MCF 10A (cell line): ENCODE results near the gene EHD2. TPM values are rescaled to one million over a fixed set of nuclear protein-coding genes. Genes with fewer than 3 reads are reported as not detected.

Experiments used
- BruUV-seq: library from RNA; stranded (reverse); fragments of 400-500 nt; replicated peaks from 2 replicates; lab custom pipeline; 2021; lab: Mats Ljungman, UMichigan
- CTCF ChIA-PET: fragments of 300-600 bp; sonication (Branson Sonifier 250); formaldehyde crosslinking; extraction: SDS; loops from one replicate; lab custom pipeline; 2021; ENCODE audit warnings: antibody characterized with exemption, inconsistent platforms; lab: Yijun Ruan, JAX
- POLR2A ChIA-PET: fragments of 300-600, 350-650 bp; sonication (Branson Sonifier 250); formaldehyde crosslinking; extraction: SDS; loops from one replicate; lab custom pipeline; 2020; ENCODE audit warnings: antibody characterized with exemption, inconsistent platforms; lab: Yijun Ruan, JAX
- DNase-seq: peaks from one replicate; pipeline ENCODE4 v3.0.0-alpha.2; 2018; ENCODE audit not compliant: unreplicated experiment
- H3K27ac Mint-ChIP-seq: one replicate; pipeline ENCODE4 v1.8.0; 2022; ENCODE audit warnings: mild to moderate bottlenecking, low read depth, mixed read lengths; ENCODE audit not compliant: unreplicated experiment
- H3K27me3 Mint-ChIP-seq: one replicate; pipeline ENCODE4 v1.8.0; 2022; ENCODE audit warnings: mixed read lengths; ENCODE audit not compliant: insufficient read depth, unreplicated experiment
- H3K36me3 Mint-ChIP-seq: one replicate; pipeline ENCODE4 v1.8.0; 2022; ENCODE audit warnings: mild to moderate bottlenecking, moderate library complexity, mixed read lengths; ENCODE audit not compliant: insufficient read depth, unreplicated experiment
- H3K4me1 Mint-ChIP-seq: one replicate; pipeline ENCODE4 v1.8.0; 2022; ENCODE audit warnings: mixed read lengths; ENCODE audit not compliant: insufficient read depth, unreplicated experiment
- H3K4me3 Mint-ChIP-seq: one replicate; pipeline ENCODE4 v1.8.0; 2022; ENCODE audit warnings: mild to moderate bottlenecking, moderate library complexity, mixed read lengths; ENCODE audit not compliant: unreplicated experiment
- H3K9me3 Mint-ChIP-seq: one replicate; pipeline ENCODE4 v1.8.0; 2022; ENCODE audit warnings: mixed read lengths; ENCODE audit not compliant: unreplicated experiment
- intact Hi-C: fragments of 100-400 bp; cut with micrococcal nuclease; formaldehyde crosslinking; loops from 2 replicates; pipeline ENCODE4 v1.14.1; 2022
- total RNA-seq: library from RNA; stranded (reverse); gene quantifications from 2 replicates; pipeline ENCODE4 v1.2.3, GENCODE V29; 2022
- TF ChIP-seq, protein P1 (sequence below): fragments of 200-600 bp; IDR thresholded peaks from one replicate; pipeline ENCODE4 v1.8.0; 2022; ENCODE audit warnings: antibody characterized with exemption, mild to moderate bottlenecking; ENCODE audit not compliant: unreplicated experiment

Gene EHD2
- total RNA-seq, 1 experiment from 2014 or later = 88.8 TPM

DNA sequence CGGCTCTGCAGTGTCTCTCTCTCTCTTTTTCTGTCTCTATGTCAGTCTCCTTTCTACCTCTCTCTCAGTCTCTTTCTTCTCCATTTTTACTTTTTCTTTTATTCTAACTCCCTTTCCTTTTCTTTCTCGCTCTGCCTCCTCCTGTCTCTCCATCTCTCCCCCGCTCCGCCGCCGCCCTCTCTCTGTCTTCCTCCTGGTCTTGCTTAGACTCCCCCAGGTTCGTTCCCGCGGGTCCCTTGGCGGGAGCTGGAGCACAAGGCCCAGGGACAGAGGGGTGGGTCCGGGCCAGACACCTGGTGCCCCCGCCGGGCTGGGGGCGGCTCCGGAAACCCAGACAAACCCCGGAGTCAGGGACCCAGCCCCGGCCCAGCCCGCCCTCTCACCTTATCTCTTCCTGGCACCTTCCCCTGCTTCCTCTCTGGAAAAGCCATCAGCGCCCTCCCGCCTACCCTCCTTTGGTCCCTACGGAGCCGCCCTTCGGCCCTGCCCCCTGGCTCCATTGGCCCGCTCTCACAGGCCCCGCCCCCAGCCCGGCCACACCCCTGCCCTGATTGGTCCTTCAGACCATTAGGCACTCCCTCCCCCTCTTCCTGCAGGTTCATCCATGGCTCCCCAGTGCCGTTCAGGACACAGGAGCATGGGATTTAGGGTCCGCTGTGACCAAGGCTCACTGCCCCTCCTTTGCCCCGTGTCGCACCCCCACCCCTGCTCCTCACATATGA is 16.7 kb downstream of the EHD2 start:
- BruUV-seq = TSS peak; percentile 77
- TF ChIP-seq, protein P1, sequence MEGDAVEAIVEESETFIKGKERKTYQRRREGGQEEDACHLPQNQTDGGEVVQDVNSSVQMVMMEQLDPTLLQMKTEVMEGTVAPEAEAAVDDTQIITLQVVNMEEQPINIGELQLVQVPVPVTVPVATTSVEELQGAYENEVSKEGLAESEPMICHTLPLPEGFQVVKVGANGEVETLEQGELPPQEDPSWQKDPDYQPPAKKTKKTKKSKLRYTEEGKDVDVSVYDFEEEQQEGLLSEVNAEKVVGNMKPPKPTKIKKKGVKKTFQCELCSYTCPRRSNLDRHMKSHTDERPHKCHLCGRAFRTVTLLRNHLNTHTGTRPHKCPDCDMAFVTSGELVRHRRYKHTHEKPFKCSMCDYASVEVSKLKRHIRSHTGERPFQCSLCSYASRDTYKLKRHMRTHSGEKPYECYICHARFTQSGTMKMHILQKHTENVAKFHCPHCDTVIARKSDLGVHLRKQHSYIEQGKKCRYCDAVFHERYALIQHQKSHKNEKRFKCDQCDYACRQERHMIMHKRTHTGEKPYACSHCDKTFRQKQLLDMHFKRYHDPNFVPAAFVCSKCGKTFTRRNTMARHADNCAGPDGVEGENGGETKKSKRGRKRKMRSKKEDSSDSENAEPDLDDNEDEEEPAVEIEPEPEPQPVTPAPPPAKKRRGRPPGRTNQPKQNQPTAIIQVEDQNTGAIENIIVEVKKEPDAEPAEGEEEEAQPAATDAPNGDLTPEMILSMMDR = no peak
- Mint-ChIP-seq H3K4me3 (peak overlapping the region; percentile 76), H3K27me3 (no peaks in the 10 kb centered on the region), H3K9me3 (no peaks in the 10 kb centered on the region), H3K36me3 (peaks cover 84% of the 10 kb centered on the region), H3K27ac (peak overlapping the region; percentile 83), H3K4me1 (peaks cover 45% of the 10 kb centered on the region)
- DNase-seq = peak; percentile 76
- POLR2A ChIA-PET = interaction anchor here (1.0 to 11.9 kb wide), 6 partner anchors 12 to 246 kb away, joined by 3 to 207 read pairs (median 16); partner anchors contain the start of genes EHD2, KPTN, NOP53 and SELENOW
- CTCF ChIA-PET = interaction anchor here (1.1 kb wide), 1 partner anchor 293 kb away, joined by 3 read pairs; no protein-coding TSS in a partner anchor
- intact Hi-C loops = loop anchor here (1.0 to 2.0 kb wide), 2 partner anchors 11 to 13 kb away; no protein-coding TSS in a partner anchor

- BruUV-seq = no TSS peak
- POLR2A ChIA-PET = interaction anchor here (1.0 to 11.9 kb wide), 6 partner anchors 11 to 247 kb away, joined by 3 to 207 read pairs (median 16); partner anchors contain the start of genes EHD2, KPTN, NOP53 and SELENOW
- H3K36me3 Mint-ChIP-seq = peaks cover 89% of the 10 kb centered on the region
- no peak for DNase-seq
- TF ChIP-seq, protein P1 = no peak
- H3K27me3 Mint-ChIP-seq = no peaks in the 10 kb centered on the region
- H3K4me1 Mint-ChIP-seq = peaks cover 40% of the 10 kb centered on the region
- H3K27ac Mint-ChIP-seq = peak overlapping the region; percentile 83
- no peaks in the 10 kb centered on the region for H3K9me3 Mint-ChIP-seq
- intact Hi-C loops = no loop called here
- peak overlapping the region; percentile 76 for H3K4me3 Mint-ChIP-seq
- CTCF ChIA-PET = interaction anchor here (1.1 kb wide), 1 partner anchor 294 kb away, joined by 3 read pairs; no protein-coding TSS in a partner anchor
These were observed 17.3 kb downstream of the EHD2 start for GRCh38 chr19:47730521-47730889.

- DNase-seq = no peak
- H3K36me3 Mint-ChIP-seq = peaks cover 90% of the 10 kb centered on the region
- ChIA-PET POLR2A (interaction anchor here (4.5 to 11.9 kb wide), 3 partner anchors 11 to 16 kb away, joined by 29 to 207 read pairs (median 34); partner anchors contain the start of genes EHD2 and NOP53), CTCF (interaction anchor here (1.1 kb wide), 1 partner anchor 294 kb away, joined by 3 read pairs; no protein-coding TSS in a partner anchor)
- H3K4me1 Mint-ChIP-seq = peaks cover 36% of the 10 kb centered on the region
- peak overlapping the region; percentile 83 for H3K27ac Mint-ChIP-seq
- no peak overlapping the region for H3K4me3 Mint-ChIP-seq
- TF ChIP-seq, protein P1 = no peak
- intact Hi-C loops = no loop called here
- no TSS peak for BruUV-seq
- H3K9me3 Mint-ChIP-seq = no peaks in the 10 kb centered on the region
- H3K27me3 Mint-ChIP-seq = no peaks in the 10 kb centered on the region
These were observed 17.7 kb downstream of the EHD2 start for GRCh38 chr19:47730910-47731309.

- no peak overlapping the region for H3K4me3 Mint-ChIP-seq
These were observed 21.9 kb downstream of the EHD2 start for GRCh38 chr19:47735131-47735530.

More at GRCh38 chr19:47735131-47735530, 21.9 kb downstream of the EHD2 start:
- no peaks in the 10 kb centered on the region for H3K9me3 Mint-ChIP-seq
- intact Hi-C loops = no loop called here
- H3K27ac Mint-ChIP-seq = no peak overlapping the region
- ChIA-PET CTCF (interaction anchor here (0.6 to 2.0 kb wide), 5 partner anchors 9 to 450 kb away, joined by 3 to 7 read pairs (median 4); partner anchors contain the start of gene EHD2), POLR2A (interaction anchor here (1.8 to 2.8 kb wide), 3 partner anchors 9 to 22 kb away, joined by 6 to 16 read pairs (median 6); partner anchors contain the start of gene EHD2)
- no peaks in the 10 kb centered on the region for H3K27me3 Mint-ChIP-seq
- DNase-seq = no peak
- no TSS peak for BruUV-seq
- H3K36me3 Mint-ChIP-seq = peaks cover 93% of the 10 kb centered on the region
- H3K4me1 Mint-ChIP-seq = peaks cover 7% of the 10 kb centered on the region
- TF ChIP-seq, protein P1 = no peak
